Occipital lobe (tissue), 2 donors: ENCODE results near the gene SRD5A3. TPM values are rescaled to one million over a fixed set of nuclear protein-coding genes. Genes with fewer than 3 reads are reported as not detected.
A peak's percentile ranks its signal among the peaks of the same experiment; 100 is the strongest.

Experiments used
- DNase-seq: peaks from one replicate; lab custom pipeline; 2025; lab: John Stamatoyannopoulos, UW
- total RNA-seq: library from RNA; depleted of rRNA; stranded (reverse); fragments of >200 nt; gene quantifications from one replicate; pipeline ENCODE4 v1.2.3, GENCODE V29; 2014

The SRD5A3 gene
- total RNA-seq, 1 donor from 2014 or later, result 10.3 TPM

GRCh38 chr4:55373461-55373860 is 27.4 kb downstream of the SRD5A3 start:
- DNase-seq, result no peak

GRCh38 chr4:55376698-55377097 is 30.7 kb downstream of the SRD5A3 start:
- DNase-seq, result no peak

DNA sequence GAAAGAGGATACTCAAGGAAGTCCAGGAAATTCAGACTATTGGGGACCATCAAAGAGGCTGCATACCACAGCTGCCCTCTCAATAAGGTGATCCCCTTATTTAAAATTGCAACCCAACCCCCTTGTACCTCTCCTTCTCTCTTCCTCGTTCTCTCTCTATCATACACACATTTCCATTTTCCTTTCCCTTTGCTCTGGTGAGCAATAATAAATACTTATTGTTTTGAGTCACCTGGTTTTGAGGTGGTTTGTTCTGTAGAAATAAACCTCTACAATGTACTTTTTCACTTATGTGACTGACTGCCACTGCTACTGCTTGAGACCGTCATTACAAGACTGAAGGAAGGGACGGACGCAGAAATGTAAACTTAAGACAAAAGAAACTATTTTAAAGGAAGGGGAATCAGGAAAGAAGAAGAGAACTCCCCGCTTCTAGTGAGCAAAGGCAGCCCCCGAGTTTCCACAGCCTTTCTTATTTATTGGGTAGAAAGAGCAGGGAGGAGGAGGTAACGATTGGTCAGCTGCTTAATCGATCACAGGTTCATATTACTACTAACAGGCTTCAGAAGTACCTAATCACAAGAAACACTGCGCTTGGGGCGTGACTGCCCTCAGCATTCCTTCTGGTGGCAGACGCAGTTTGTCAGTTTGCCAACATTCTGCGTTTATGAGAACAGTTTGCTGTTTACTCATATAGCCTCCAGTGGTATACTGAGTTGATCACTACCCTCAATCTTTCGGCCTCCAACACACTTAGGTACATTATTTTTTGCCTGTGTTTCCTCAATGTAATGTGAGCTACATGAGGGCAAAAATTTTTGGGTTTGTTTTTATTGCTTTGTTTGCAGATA is 32.8 kb downstream of the SRD5A3 start:
- DNase-seq, result no peak

DNA sequence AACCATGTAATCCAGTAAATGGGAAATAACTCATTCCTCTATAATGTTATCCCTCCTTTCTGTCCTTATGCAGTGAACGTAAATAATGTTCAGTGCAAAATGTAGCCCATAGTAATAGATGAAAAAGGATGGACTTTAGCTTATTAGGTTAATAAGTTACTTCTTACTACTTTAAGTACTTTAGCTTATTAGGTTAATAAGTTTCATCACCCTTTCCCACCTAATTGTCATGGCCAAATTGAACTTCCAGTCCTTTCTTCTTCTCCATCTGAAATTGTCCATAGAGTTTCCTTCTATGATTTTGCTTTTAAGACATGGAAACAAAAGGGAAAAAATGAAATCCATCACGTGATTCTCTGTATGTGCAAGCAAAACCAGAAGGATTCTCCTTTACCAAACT is 34.5 kb downstream of the SRD5A3 start:
- DNase-seq, result no peak

- DNase-seq, result no peak
Observed at GRCh38 chr4:55381502-55381901, 35.5 kb downstream of the SRD5A3 start.

DNA sequence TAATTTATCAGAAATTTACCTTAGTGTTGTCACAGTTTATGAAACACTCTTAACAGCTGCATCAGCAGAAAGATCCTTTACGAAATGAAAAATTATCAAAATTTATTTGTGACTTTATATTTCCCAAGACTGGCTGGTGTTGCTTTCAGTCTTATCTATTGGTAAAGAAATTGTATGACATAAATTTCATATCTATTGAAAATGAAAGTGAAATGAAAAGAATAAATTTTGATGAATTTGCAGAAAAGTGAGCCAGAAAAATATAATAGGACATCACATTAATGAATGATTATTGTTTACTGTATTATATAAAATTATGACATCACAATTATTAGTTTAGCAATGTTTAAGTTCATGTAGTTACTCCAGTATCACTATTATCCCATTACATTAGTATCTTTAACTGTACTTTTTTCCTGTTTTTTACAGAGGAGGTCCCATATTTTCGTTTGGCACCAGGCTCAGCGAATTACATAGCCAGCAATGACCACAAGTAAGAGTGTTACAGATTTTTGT is 36.5 kb downstream of the SRD5A3 start:
- DNase-seq, result no peak

DNA sequence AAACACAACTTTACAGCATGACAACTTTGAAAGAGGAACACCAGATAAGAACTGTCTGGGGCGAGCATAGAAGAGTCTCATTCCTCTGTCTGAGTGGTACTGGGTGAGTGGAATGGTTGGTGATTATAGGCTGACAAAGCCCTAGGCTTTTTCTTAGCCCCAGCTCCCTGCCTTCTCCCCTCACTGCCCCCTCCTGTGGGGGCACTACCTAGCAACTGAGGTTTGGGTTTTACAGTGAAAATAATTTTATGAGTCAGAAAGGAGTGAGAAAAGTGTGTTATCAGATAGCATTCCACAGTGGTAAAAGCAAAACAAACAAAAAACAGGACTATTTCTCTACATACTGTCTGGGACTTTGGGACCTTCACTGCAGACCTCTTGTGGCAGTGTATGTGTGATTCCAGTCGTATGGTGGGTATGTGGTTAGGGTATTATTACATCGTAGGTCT is 39.2 kb downstream of the SRD5A3 start:
- no peak for DNase-seq

- DNase-seq, result no peak
Observed at GRCh38 chr4:55386073-55386472, 40.0 kb downstream of the SRD5A3 start.

DNA sequence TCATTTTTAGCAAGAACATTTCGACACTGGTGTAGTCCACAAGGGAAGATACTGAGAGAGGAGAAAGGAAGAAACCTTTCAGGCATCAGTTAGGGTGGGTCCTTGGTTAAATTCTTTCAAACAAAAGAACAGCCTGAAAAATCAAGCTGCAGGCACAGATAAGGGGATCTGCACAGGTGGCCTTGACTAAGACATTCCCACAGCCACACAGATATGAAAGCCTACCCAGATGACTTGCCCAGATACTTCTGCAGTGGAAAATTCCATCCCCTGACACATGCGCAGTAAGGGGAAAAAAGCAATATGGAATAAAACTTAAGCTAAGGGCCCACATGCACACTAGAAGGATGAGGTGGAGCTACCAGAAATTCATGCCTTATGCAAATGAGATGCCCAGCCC is 40.8 kb downstream of the SRD5A3 start:
- DNase-seq, result no peak

DNA sequence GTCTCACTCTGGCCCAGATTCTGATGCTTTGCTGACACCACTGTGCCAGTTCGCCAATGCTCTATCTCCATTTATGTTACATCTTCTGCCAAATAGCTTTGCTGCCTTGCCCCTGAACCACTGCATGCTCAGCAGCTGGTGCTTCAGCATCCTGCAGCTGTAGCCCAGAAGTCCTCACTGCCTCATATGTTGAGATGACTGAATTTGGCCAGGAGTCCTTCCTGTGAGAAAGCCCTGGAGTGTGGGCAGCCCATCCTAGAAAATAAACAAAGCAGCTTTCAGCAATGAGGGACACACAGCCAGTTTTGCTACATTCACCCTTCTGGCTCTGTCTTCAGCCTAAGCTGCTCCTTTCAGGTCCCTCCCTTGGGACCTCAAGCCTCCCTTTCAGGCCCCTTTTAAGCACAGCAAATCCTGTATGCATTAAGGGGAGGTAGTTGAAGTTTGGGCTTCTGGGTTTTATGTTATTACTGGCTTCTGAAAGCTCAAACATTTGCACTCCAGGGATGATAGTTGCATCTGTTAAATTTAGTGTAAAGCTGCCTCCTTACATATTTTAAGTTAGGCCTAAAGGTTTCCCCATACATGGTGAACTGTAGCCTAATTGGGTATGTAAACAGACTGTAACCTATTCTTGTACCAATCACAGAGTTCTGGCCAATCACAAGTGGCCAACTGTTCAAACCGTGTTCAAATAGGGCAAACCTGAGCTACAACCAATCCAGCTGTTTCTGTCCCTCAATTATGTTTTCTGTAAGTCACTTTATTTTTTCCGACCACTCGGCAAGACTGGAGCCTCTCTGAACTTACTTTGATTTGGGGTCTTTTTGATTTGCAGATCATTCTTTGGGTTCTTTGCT is 47.6 kb downstream of the SRD5A3 start:
- DNase-seq, result no peak

DNA sequence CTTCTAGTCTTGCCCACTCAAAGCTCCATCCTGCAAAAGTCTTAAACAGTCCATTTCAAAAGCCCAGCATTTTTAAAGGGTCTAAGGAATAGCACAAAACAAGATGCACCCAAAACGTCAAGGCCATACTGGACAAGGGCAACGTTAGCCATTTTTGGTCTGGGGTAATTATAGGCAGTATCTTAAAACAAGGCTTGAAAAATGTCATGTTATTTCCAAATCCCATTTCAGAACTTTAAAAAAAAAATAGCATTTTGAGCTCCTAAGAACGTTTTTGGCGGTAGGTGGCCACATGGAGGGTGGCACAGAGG is 49.1 kb downstream of the SRD5A3 start:
- no peak for DNase-seq

- peak; percentile 86 for DNase-seq
Observed at GRCh38 chr4:55395529-55396307, 49.7 kb downstream of the SRD5A3 start, which contains the start of gene TMEM165. Gene TMEM165 (plus strand): TSS chr4:55395957. CDS start chr4:55396190, 233 bp downstream.

GRCh38 chr4:55396308-55397125 is 50.5 kb downstream of the SRD5A3 start:
- no peak for DNase-seq

GRCh38 chr4:55397126-55397436 is 51.0 kb downstream of the SRD5A3 start:
- no peak for DNase-seq

DNA sequence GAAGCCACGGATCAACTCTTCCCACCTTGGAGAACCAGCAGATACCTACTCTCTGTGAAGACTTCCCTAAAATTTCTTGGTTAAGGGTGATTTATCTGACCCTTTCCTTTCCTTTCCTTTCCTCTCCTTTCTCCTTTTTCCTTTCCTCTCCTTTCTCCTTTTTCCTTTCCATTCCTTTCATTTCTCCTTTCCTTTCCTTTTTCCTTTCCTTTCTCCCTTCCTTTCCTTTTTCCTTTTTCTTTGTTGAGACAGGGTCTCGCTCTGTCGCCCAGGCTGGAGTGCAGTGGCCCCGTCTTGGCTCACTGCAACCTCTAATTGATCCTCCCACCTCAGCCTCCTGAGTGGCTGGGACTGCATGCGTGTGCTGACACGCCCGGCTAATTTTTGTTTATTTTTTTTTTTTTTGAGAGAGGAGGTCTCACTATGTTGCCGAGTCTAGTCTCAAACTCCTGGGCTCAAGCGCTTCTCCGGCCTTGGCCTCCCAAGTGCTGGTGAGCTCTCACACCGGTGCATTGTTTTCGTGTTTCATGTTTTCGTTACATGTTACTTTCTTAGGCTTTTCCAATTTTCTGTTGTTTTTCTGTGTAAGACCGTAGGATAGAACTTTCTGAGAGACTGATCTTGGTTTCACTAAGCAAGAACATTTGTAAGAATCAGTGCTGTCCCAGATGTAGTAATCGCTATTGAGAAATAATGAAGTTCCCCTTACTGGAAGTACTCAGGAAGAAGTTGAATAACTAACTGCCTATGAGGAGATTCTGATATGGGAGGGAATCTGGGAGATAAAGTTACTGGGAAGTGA is 51.7 kb downstream of the SRD5A3 start:
- no peak for DNase-seq

DNA sequence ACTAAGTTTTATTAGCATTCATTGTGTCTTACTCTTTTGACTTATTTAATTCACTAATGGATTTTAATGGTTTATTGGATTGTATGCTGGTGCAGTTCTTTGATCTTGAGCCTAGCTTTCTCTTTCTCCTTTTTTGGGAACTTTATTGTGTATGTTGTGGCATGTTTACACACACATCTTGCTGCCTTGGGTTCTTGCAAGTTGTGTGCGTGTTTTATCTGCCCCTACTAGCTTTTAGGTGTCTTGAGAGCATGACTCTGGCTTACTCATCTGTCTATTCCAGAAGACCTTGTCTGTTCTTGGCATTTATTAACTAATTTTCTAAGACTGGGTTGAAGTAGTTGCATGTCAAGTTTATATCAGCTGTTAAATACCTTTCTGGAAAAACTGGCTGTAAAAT is 52.4 kb downstream of the SRD5A3 start:
- no peak for DNase-seq

GRCh38 chr4:55398966-55399365 is 52.9 kb downstream of the SRD5A3 start:
- DNase-seq, result no peak

DNA sequence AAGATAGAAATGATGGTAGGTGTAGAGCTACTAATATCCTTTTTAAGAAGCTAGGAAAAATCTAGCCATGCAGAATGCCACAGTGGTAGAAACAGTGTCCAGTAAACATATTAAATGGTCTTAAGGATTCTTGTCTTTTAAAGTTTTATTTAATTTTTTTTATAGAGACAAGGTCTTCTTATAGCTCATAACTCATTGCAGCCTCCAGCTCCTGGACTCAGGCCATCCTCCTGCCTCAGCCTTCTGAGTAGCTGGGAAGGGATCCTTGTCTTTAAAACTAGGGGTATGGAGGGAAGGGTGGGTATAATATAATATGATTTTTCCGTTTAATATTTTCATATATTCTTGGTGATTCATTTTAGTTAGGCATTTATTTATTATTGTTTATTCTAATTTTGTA is 53.5 kb downstream of the SRD5A3 start:
- no peak for DNase-seq

GRCh38 chr4:55405073-55405472 is 59.0 kb downstream of the SRD5A3 start:
- no peak for DNase-seq

GRCh38 chr4:55406545-55406944 is 60.5 kb downstream of the SRD5A3 start:
- DNase-seq, result no peak
